Measurements from ENCODE around the gene MPLKIP. TPM values are rescaled to one million over a fixed set of nuclear protein-coding genes. Genes with fewer than 3 reads are reported as not detected.
A peak's percentile ranks its signal among the peaks of the same experiment; 100 is the strongest.

MPLKIP gene
- total and polyA plus RNA-seq, 2 donors (not counting 1 experiment from before 2014, with no cell fraction given): 22.6 to 22.8 TPM

DNA sequence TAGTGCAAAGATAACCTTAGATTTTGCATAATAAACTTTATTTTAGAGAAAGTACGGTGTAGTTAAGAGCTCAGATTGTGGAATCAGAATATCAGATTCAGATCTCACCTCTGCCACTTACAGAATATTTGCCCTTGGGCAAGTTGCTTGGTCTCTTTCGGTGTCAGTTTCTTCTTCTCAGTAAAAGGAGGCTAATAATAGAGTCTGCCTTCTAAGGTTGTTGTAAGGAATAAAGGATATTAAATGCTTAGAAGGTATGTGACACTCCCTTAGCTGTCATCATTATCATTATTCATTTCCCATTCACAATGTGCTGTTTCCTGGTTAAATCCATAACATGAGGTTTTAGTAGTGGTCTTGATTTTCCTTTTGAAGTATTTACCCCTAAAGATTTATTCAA, 42.2 kb downstream of the MPLKIP start:
- Histone ChIP-seq H3K4me1 (ENCODE audit: control insufficient read depth, extremely low read depth, insufficient read depth, low read length) (no peaks in the 10 kb centered on the region), H3K36me3 (ENCODE audit: control insufficient read depth, insufficient read depth, low read length) (peaks cover 9% of the 10 kb centered on the region), H4K20me1 (ENCODE audit: control insufficient read depth, extremely low read depth, insufficient read depth, low read length) (no peaks in the 10 kb centered on the region), H3K79me2 (ENCODE audit: control insufficient read depth, insufficient read depth, low read length) (no peaks in the 10 kb centered on the region), H3K9me3 (ENCODE audit: control insufficient read depth, insufficient read depth, low read depth, low read length) (no peaks in the 10 kb centered on the region), H2AFZ (ENCODE audit: low read length) (no peak overlapping the region), H3K4me2 (ENCODE audit: extremely low read depth, insufficient read depth, low read length) (no peak overlapping the region), H3K4me3 (replicated peaks in 1 of 4; ENCODE audit: control extremely low read depth in 1 of 4, insufficient read depth in 1 of 4, low read depth in 3 of 4, low read length in 4 of 4) (no peak overlapping the region), H3K27ac (ENCODE audit: insufficient read depth, low read length) (no peak overlapping the region), H3K9ac (ENCODE audit: insufficient read depth, low read length) (no peak overlapping the region), H3K27me3 (ENCODE audit: control insufficient read depth, insufficient read depth, low read length) (no peaks in the 10 kb centered on the region)
- no peak for DNase-seq (ENCODE audit: low read depth in 2 of 2)
- TF ChIP-seq EZH2 (IDR thresholded peaks at IDR 0.05; ENCODE audit: low read length, missing control alignments): no peak
- TF ChIP-seq, protein P1, sequence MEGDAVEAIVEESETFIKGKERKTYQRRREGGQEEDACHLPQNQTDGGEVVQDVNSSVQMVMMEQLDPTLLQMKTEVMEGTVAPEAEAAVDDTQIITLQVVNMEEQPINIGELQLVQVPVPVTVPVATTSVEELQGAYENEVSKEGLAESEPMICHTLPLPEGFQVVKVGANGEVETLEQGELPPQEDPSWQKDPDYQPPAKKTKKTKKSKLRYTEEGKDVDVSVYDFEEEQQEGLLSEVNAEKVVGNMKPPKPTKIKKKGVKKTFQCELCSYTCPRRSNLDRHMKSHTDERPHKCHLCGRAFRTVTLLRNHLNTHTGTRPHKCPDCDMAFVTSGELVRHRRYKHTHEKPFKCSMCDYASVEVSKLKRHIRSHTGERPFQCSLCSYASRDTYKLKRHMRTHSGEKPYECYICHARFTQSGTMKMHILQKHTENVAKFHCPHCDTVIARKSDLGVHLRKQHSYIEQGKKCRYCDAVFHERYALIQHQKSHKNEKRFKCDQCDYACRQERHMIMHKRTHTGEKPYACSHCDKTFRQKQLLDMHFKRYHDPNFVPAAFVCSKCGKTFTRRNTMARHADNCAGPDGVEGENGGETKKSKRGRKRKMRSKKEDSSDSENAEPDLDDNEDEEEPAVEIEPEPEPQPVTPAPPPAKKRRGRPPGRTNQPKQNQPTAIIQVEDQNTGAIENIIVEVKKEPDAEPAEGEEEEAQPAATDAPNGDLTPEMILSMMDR (conservative IDR thresholded peaks at IDR 0.05 in 1 of 2, IDR thresholded peaks at IDR 0.05 in 1 of 2; ENCODE audit: low read depth in 1 of 2, low read length in 2 of 2): no peak

DNA sequence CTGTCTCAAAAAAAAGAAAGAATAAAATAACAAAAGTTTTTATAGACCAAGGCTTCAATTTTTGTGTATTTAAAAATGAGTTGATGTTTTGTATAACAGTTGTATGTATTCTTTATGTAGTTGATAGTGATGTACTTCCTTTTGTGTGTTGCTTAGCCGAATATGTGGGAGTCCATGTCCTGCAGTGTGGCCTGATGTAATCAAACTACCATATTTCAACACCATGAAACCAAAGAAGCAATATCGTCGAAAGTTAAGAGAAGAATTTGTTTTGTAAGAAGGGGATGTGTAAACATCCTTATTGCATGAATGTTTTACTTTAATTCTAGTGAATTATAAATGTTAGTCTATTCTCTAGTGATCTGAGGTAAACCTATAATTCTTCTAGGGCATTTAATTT, 56.6 kb downstream of the MPLKIP start:
- H2AFZ ChIP-seq (ENCODE audit: low read length): no peak overlapping the region
- TF ChIP-seq, protein P1 (conservative IDR thresholded peaks at IDR 0.05 in 1 of 2, IDR thresholded peaks at IDR 0.05 in 1 of 2; ENCODE audit: low read depth in 1 of 2, low read length in 2 of 2): no peak
- no peak for TF ChIP-seq EZH2 (IDR thresholded peaks at IDR 0.05; ENCODE audit: low read length, missing control alignments)
- H3K9me3 ChIP-seq (ENCODE audit: control insufficient read depth, insufficient read depth, low read depth, low read length): no peaks in the 10 kb centered on the region
- no peak overlapping the region for H3K4me2 ChIP-seq (ENCODE audit: extremely low read depth, insufficient read depth, low read length)
- no peak overlapping the region for H3K27ac ChIP-seq (ENCODE audit: insufficient read depth, low read length)
- no peaks in the 10 kb centered on the region for H3K36me3 ChIP-seq (ENCODE audit: control insufficient read depth, insufficient read depth, low read length)
- H3K4me1 ChIP-seq (ENCODE audit: control insufficient read depth, extremely low read depth, insufficient read depth, low read length): no peaks in the 10 kb centered on the region
- no peaks in the 10 kb centered on the region for H3K79me2 ChIP-seq (ENCODE audit: control insufficient read depth, insufficient read depth, low read length)
- H3K4me3 ChIP-seq (replicated peaks in 1 of 4; ENCODE audit: control extremely low read depth in 1 of 4, insufficient read depth in 1 of 4, low read depth in 3 of 4, low read length in 4 of 4): no peak overlapping the region
- H4K20me1 ChIP-seq (ENCODE audit: control insufficient read depth, extremely low read depth, insufficient read depth, low read length): no peaks in the 10 kb centered on the region
- DNase-seq (ENCODE audit: low read depth in 2 of 2): peak in 1 of 2 donors; percentile 70
- no peaks in the 10 kb centered on the region for H3K27me3 ChIP-seq (ENCODE audit: control insufficient read depth, insufficient read depth, low read length)
- H3K9ac ChIP-seq (ENCODE audit: insufficient read depth, low read length): no peak overlapping the region

Other genes with a start within 250 kb of the MPLKIP start
- gene CDK13, start 184.4 kb downstream of the MPLKIP start, total RNA-seq: 76.3 and 76.8 TPM in 2 replicates
- 32.7 and 35.3 TPM in 2 replicates for gene CDK13, start 184.4 kb downstream of the MPLKIP start, polyA plus RNA-seq
- gene SUGCT, start 383 bp upstream of the MPLKIP start, total RNA-seq: 6.7 and 16.5 TPM in 2 replicates
- gene SUGCT, start 383 bp upstream of the MPLKIP start, polyA plus RNA-seq: 5.5 and 8.4 TPM in 2 replicates

All from fibroblast of lung (primary cell).